ENCODE measurements around the gene SRMS.

GRCh38 chr20:63591147-63591533, 43.6 kb upstream of the SRMS start:
- TF ChIP-seq TCF12 (IDR thresholded peaks at IDR 0.05; ENCODE audit: low read depth): no peak
- TF ChIP-seq RAD21 (IDR thresholded peaks at IDR 0.05; ENCODE audit: low read depth): no peak
- no peak for TF ChIP-seq YY1 (IDR thresholded peaks at IDR 0.05; ENCODE audit: low read depth)
- TF ChIP-seq ZBTB7A (IDR thresholded peaks at IDR 0.05; ENCODE audit: low read depth): no peak
- TF ChIP-seq TAF1 (IDR thresholded peaks at IDR 0.05; ENCODE audit: low read depth): no peak
- no peak for TF ChIP-seq CEBPB (IDR thresholded peaks at IDR 0.05)
- no peak for TF ChIP-seq EP300 (IDR thresholded peaks at IDR 0.05; ENCODE audit: borderline replicate concordance)
- TF ChIP-seq, protein P1, sequence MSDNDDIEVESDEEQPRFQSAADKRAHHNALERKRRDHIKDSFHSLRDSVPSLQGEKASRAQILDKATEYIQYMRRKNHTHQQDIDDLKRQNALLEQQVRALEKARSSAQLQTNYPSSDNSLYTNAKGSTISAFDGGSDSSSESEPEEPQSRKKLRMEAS (IDR thresholded peaks at IDR 0.05): no peak
- TF ChIP-seq, protein P2, sequence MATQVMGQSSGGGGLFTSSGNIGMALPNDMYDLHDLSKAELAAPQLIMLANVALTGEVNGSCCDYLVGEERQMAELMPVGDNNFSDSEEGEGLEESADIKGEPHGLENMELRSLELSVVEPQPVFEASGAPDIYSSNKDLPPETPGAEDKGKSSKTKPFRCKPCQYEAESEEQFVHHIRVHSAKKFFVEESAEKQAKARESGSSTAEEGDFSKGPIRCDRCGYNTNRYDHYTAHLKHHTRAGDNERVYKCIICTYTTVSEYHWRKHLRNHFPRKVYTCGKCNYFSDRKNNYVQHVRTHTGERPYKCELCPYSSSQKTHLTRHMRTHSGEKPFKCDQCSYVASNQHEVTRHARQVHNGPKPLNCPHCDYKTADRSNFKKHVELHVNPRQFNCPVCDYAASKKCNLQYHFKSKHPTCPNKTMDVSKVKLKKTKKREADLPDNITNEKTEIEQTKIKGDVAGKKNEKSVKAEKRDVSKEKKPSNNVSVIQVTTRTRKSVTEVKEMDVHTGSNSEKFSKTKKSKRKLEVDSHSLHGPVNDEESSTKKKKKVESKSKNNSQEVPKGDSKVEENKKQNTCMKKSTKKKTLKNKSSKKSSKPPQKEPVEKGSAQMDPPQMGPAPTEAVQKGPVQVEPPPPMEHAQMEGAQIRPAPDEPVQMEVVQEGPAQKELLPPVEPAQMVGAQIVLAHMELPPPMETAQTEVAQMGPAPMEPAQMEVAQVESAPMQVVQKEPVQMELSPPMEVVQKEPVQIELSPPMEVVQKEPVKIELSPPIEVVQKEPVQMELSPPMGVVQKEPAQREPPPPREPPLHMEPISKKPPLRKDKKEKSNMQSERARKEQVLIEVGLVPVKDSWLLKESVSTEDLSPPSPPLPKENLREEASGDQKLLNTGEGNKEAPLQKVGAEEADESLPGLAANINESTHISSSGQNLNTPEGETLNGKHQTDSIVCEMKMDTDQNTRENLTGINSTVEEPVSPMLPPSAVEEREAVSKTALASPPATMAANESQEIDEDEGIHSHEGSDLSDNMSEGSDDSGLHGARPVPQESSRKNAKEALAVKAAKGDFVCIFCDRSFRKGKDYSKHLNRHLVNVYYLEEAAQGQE (IDR thresholded peaks at IDR 0.05; ENCODE audit: low read depth): no peak
- TF ChIP-seq NFIC (IDR thresholded peaks at IDR 0.05): no peak
- TF ChIP-seq USF1 (IDR thresholded peaks at IDR 0.05): no peak
- no peak for TF ChIP-seq FOXM1 (IDR thresholded peaks at IDR 0.05; ENCODE audit: borderline replicate concordance, low read depth)
- no peak for TF ChIP-seq EGR1 (IDR thresholded peaks at IDR 0.05)

Data from Ishikawa (cell line).